PC-3 (cell line): ENCODE results near the gene RASSF4. TPM values are rescaled to one million over a fixed set of nuclear protein-coding genes. Genes with fewer than 3 reads are reported as not detected.
"Not testable (repeated sequence)": the region's sequence is repeated elsewhere in the genome, so short reads cannot be mapped to it uniquely, and the experiment has no call there.

Source experiments
- ATAC-seq: fragments of 200-7000 bp; cut with Tn5 transposase; 2 replicates; pipeline ENCODE4 v1.9.1; 2020; ENCODE audit warnings: mild to moderate bottlenecking, moderate library complexity
- BruUV-seq: library from RNA; stranded (reverse); fragments of 400-500 nt; replicated peaks from 2 replicates; lab custom pipeline; 2021; lab: Mats Ljungman, UMichigan
- CTCF ChIA-PET: fragments of 300-600 bp; sonication (Branson Sonifier 250); formaldehyde crosslinking; loops from one replicate; lab custom pipeline; 2022; ENCODE audit warnings: antibody characterized with exemption; lab: Charles Lee
- POLR2A ChIA-PET: fragments of 300-600 bp; sonication (Branson Sonifier 250); formaldehyde crosslinking; loops from one replicate; lab custom pipeline; 2022; ENCODE audit warnings: antibody characterized with exemption; ENCODE audit not compliant: unreplicated experiment; lab: Charles Lee
- DNase-seq: peaks from one replicate; pipeline ENCODE4 v3.0.0-alpha.2; 2015
- H2AFZ ChIP-seq: fragments of 300-600 bp; sonication (generic); 2 replicates; pipeline ENCODE4 v1.6.0; 2016; ENCODE audit warnings: antibody characterized with exemption, low read length
- H3F3A ChIP-seq: fragments of 300-600 bp; sonication (generic); one replicate; pipeline ENCODE4 v1.6.0; 2017; ENCODE audit warnings: antibody characterized with exemption, low read length, control low read depth, mild to moderate bottlenecking; ENCODE audit not compliant: unreplicated experiment
- H3K27ac ChIP-seq: fragments of 300-600 bp; sonication (generic); 2 replicates; pipeline ENCODE4 v1.5.1; 2016; ENCODE audit warnings: mild to moderate bottlenecking, low read length
- H3K27me3 ChIP-seq: fragments of 300-600 bp; sonication (generic); 2 replicates; pipeline ENCODE4 v1.6.1; 2016; ENCODE audit warnings: low read length, mixed read lengths
- H3K36me3 ChIP-seq: fragments of 300-600 bp; sonication (generic); 2 replicates; pipeline ENCODE4 v1.6.1; 2016; ENCODE audit warnings: low read depth, mixed run types, low read length, mixed read lengths
- H3K4me1 ChIP-seq: fragments of 300-600 bp; sonication (generic); 2 replicates; pipeline ENCODE4 v1.5.1; 2016; ENCODE audit warnings: low read length; ENCODE audit not compliant: insufficient read depth
- H3K4me2 ChIP-seq: fragments of 300-600 bp; sonication (generic); 2 replicates; pipeline ENCODE4 v1.6.0; 2016; ENCODE audit warnings: low read length
- H3K4me3 ChIP-seq: fragments of 300-600 bp; sonication (generic); 2 replicates; pipeline ENCODE4 v1.5.1; 2016; ENCODE audit warnings: mild to moderate bottlenecking, low read length, mixed read lengths
- H3K79me2 ChIP-seq: fragments of 300-600 bp; sonication (generic); 2 replicates; pipeline ENCODE4 v1.6.1; 2017; ENCODE audit warnings: low read length, mixed read lengths
- H3K9ac ChIP-seq: fragments of 300-600 bp; sonication (generic); 2 replicates; pipeline ENCODE4 v1.6.0; 2016; ENCODE audit warnings: mild to moderate bottlenecking, low read length
- H3K9me2 ChIP-seq: fragments of 300-600 bp; sonication (generic); replicated peaks from 2 replicates; pipeline ENCODE4 v1.6.1; 2016; ENCODE audit warnings: mixed run types, low read length, mixed read lengths
- H3K9me3 ChIP-seq: fragments of 300-600 bp; sonication (generic); 2 replicates; pipeline ENCODE4 v1.6.1; 2016; ENCODE audit warnings: low read length, mixed read lengths
- H4K20me1 ChIP-seq: fragments of 300-600 bp; sonication (generic); 2 replicates; pipeline ENCODE4 v1.6.1; 2016; ENCODE audit warnings: low read length, mixed read lengths
- EZH2 ChIP-seq: fragments of 300-600 bp; sonication (generic); IDR thresholded peaks from one replicate; pipeline ENCODE4 v1.6.1; 2017; ENCODE audit warnings: antibody characterized with exemption, mild to moderate bottlenecking, low read length; ENCODE audit not compliant: unreplicated experiment
- EZH2phosphoT487 ChIP-seq: fragments of 300-600 bp; sonication (generic); IDR thresholded peaks from 2 replicates; pipeline ENCODE4 v1.6.1; 2018; ENCODE audit warnings: mild to moderate bottlenecking, antibody characterized with exemption, low read length, borderline replicate concordance
- intact Hi-C: fragments of 100-400 bp; cut with micrococcal nuclease; formaldehyde crosslinking; loops from 2 replicates; pipeline ENCODE4 v1.9.0; 2023
- total RNA-seq: library from RNA; depleted of rRNA; stranded (reverse); fragments of >200 nt; gene quantifications from 2 replicates; pipeline ENCODE4 v1.2.3, GENCODE V29; 2014
- TF ChIP-seq, protein P1 (sequence below): fragments of 300-600 bp; sonication (generic); conservative IDR thresholded peaks from 2 replicates; pipeline ENCODE4 v1.5.1; 2017; ENCODE audit warnings: antibody characterized with exemption, low read depth, mild to moderate bottlenecking, low read length

RASSF4 gene
- total RNA-seq, 1 experiment from 2014 or later = 8.7 TPM

DNA sequence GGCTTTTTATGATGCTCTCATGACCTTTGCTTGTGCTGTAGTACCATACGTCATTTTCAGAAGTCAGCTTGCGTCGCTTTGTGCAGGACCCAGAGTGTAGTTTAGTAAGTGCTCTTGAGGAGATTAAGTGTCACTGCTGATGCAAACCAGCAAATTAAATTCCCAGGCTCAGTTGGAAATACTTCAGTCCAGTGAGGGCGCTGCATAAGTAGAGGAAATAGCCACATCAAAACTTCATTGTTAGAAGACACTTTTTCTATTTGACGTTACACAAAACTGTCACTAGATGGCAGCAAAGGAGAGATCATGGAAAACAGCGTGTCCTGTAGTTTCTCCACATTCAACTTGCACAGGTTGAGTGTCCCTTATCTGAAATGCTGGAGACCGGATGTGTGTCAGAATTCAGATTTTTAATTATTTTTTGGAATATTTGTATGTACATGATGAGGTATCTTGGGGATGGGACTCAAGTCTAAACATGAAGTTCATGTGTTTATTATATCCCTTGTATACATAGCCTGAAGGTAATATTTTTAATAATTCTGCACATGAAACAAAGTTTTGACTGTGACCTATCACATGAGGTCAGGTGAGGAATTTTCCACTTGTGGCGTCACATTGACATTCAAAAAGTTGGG lies 49.0 kb downstream of the RASSF4 start:
- H2AFZ ChIP-seq = no peak overlapping the region
- TF ChIP-seq, protein P1, sequence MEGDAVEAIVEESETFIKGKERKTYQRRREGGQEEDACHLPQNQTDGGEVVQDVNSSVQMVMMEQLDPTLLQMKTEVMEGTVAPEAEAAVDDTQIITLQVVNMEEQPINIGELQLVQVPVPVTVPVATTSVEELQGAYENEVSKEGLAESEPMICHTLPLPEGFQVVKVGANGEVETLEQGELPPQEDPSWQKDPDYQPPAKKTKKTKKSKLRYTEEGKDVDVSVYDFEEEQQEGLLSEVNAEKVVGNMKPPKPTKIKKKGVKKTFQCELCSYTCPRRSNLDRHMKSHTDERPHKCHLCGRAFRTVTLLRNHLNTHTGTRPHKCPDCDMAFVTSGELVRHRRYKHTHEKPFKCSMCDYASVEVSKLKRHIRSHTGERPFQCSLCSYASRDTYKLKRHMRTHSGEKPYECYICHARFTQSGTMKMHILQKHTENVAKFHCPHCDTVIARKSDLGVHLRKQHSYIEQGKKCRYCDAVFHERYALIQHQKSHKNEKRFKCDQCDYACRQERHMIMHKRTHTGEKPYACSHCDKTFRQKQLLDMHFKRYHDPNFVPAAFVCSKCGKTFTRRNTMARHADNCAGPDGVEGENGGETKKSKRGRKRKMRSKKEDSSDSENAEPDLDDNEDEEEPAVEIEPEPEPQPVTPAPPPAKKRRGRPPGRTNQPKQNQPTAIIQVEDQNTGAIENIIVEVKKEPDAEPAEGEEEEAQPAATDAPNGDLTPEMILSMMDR = peak; percentile 98
- no peak for TF ChIP-seq EZH2phosphoT487
- no peak overlapping the region for H3K9ac ChIP-seq
- H3K79me2 ChIP-seq = peaks cover 3% of the 10 kb centered on the region; the same call in 1 of the 2 replicates
- H3K4me3 ChIP-seq = no peak overlapping the region
- H3K27ac ChIP-seq = no peak overlapping the region
- no TSS peak for BruUV-seq
- intact Hi-C loops = loop anchor here (2.0 to 10.0 kb wide), 6 partner anchors 30 to 666 kb away; partner anchors contain the start of genes DEPP1, RASSF4 and ZFAND4
- no peaks in the 10 kb centered on the region for H3K9me2 ChIP-seq
- H3K4me1 ChIP-seq = peaks cover 5% of the 10 kb centered on the region
- H3K9me3 ChIP-seq = no peaks in the 10 kb centered on the region
- POLR2A ChIA-PET = no interaction called here
- no peaks in the 10 kb centered on the region for H4K20me1 ChIP-seq
- H3K36me3 ChIP-seq = peaks cover 14% of the 10 kb centered on the region; the same call in 1 of the 2 replicates
- H3K4me2 ChIP-seq = peak overlapping the region; percentile 31
- no peaks in the 10 kb centered on the region for H3K27me3 ChIP-seq
- DNase-seq = peak; percentile 96
- peak; percentile 98 for ATAC-seq
- H3F3A ChIP-seq = no peaks in the 10 kb centered on the region
- CTCF ChIA-PET = interaction anchor here (0.7 kb wide), 1 partner anchor 226 kb away, joined by 4 read pairs; no protein-coding TSS in a partner anchor

DNA sequence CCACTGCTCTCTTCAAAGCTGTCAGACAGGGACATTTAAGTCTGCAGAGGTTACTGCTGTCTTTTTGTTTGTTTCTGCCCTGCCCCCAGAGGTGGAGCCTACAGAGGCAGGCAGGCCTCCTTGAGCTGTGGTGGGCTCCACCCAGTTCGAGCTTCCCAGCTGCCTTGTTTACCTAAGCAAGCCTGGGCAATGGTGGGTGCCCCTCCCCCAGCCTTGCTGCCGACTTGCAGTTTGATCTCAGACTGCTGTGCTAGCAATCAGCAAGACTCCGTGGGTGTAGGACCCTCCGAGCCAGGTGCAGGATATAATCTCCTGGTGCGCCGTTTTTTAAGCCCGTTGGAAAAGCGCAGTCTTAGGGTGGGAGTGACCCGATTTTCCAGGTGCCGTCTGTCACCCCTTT lies 55.0 kb downstream of the RASSF4 start:
- H3K27ac ChIP-seq, CTCF ChIA-PET, H2AFZ ChIP-seq, H3K4me3 ChIP-seq, H3K9me3 ChIP-seq, H3K9me2 ChIP-seq, BruUV-seq, POLR2A ChIA-PET, H3F3A ChIP-seq, intact Hi-C loops, H3K4me2 ChIP-seq, H3K79me2 ChIP-seq, H3K36me3 ChIP-seq, H4K20me1 ChIP-seq, H3K4me1 ChIP-seq, ATAC-seq, H3K9ac ChIP-seq, DNase-seq: not testable (repeated sequence)
- H3K27me3 ChIP-seq = peaks cover 22% of the 10 kb centered on the region

DNA sequence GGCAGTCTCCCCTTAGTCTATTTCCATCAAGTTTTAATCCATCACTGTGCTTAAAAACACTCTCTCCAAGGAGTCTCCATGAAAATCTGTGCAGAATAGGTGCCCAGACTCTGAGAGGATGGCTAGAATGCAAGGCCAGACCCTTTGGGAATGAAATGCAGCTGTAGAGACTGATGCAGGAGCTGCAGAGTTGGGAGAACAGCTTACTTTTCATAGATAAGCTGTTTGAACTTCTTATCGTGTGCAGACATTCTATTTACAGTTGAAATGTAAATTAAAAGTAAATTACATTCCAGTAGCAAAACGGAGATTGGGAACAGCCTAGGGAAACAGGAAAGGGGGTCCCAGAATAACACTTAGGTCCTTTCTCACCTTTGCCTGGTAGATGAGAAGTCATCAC lies 56.0 kb downstream of the RASSF4 start:
- H3K9ac ChIP-seq = no peak overlapping the region
- TF ChIP-seq EZH2 (no peak), EZH2phosphoT487 (no peak)
- TF ChIP-seq, protein P1 = no peak
- DNase-seq (no peak), ATAC-seq (no peak)
- no peaks in the 10 kb centered on the region for H3K79me2 ChIP-seq
- H3K9me2 ChIP-seq = no peaks in the 10 kb centered on the region
- POLR2A ChIA-PET = no interaction called here
- no peak overlapping the region for H3K4me2 ChIP-seq
- no peaks in the 10 kb centered on the region for H3K36me3 ChIP-seq
- intact Hi-C loops = no loop called here
- no peak overlapping the region for H2AFZ ChIP-seq
- H4K20me1 ChIP-seq = no peaks in the 10 kb centered on the region
- H3K4me3 ChIP-seq = no peak overlapping the region
- H3K27me3 ChIP-seq = peaks cover 22% of the 10 kb centered on the region
- no peaks in the 10 kb centered on the region for H3K4me1 ChIP-seq
- no peaks in the 10 kb centered on the region for H3F3A ChIP-seq
- BruUV-seq = no TSS peak
- CTCF ChIA-PET = no interaction called here
- no peak overlapping the region for H3K27ac ChIP-seq
- H3K9me3 ChIP-seq = no peaks in the 10 kb centered on the region
